NCI-H1694 treated with DMSO at 0.1 percent for 48 hours (cell line): ENCODE data around the gene TRAK1.
"Not testable (repeated sequence)": the region's sequence is repeated elsewhere in the genome, so short reads cannot be mapped to it uniquely, and the experiment has no call there.

Experiments
- DNase-seq: peaks from one replicate; lab custom pipeline; 2025; lab: John Stamatoyannopoulos, UW

Gene TRAK1

GRCh38 chr3:42090973-42091731 lies at the start of gene TRAK1:
Gene TRAK1, plus strand, starts transcription at chr3:42091357. Its CDS starts 113 bp downstream, at chr3:42091470.
- no peak for DNase-seq

GRCh38 chr3:42042747-42043098 lies 48.4 kb upstream of the TRAK1 start:
- DNase-seq, result no peak

GRCh38 chr3:42043099-42043813 lies 47.9 kb upstream of the TRAK1 start:
- no peak for DNase-seq

- DNase-seq, result no peak
These were observed 45.4 kb upstream of the TRAK1 start for GRCh38 chr3:42045708-42046243.

GRCh38 chr3:42048526-42048925 lies 42.6 kb upstream of the TRAK1 start:
- DNase-seq, result not testable (repeated sequence)

GRCh38 chr3:42050126-42050525 lies 41.0 kb upstream of the TRAK1 start:
- DNase-seq, result no peak

- DNase-seq, result no peak
These were observed 39.6 kb upstream of the TRAK1 start for GRCh38 chr3:42051384-42052131.

- no peak for DNase-seq
These were observed 39.0 kb upstream of the TRAK1 start for GRCh38 chr3:42052132-42052483.

GRCh38 chr3:42052484-42053351 lies 38.4 kb upstream of the TRAK1 start:
- DNase-seq, result no peak

GRCh38 chr3:42053476-42053875 lies 37.7 kb upstream of the TRAK1 start:
- no peak for DNase-seq

GRCh38 chr3:42055291-42055690 lies 35.9 kb upstream of the TRAK1 start:
- DNase-seq, result no peak

GRCh38 chr3:42056840-42057239 lies 34.3 kb upstream of the TRAK1 start:
- peak; percentile 34 for DNase-seq

- no peak for DNase-seq
These were observed 33.5 kb upstream of the TRAK1 start for GRCh38 chr3:42057561-42058211.

- DNase-seq, result no peak
These were observed 30.0 kb upstream of the TRAK1 start for GRCh38 chr3:42061025-42061712.

GRCh38 chr3:42061713-42062380 lies 29.3 kb upstream of the TRAK1 start:
- peak; percentile 19 for DNase-seq

- no peak for DNase-seq
These were observed 28.7 kb upstream of the TRAK1 start for GRCh38 chr3:42062464-42062863.

- no peak for DNase-seq
These were observed 27.3 kb upstream of the TRAK1 start for GRCh38 chr3:42063888-42064287.

GRCh38 chr3:42066516-42067181 lies 24.5 kb upstream of the TRAK1 start:
- DNase-seq, result no peak

- no peak for DNase-seq
These were observed 23.8 kb upstream of the TRAK1 start for GRCh38 chr3:42067326-42067725.
